ENCODE results near the gene SPTA1.

DNA sequence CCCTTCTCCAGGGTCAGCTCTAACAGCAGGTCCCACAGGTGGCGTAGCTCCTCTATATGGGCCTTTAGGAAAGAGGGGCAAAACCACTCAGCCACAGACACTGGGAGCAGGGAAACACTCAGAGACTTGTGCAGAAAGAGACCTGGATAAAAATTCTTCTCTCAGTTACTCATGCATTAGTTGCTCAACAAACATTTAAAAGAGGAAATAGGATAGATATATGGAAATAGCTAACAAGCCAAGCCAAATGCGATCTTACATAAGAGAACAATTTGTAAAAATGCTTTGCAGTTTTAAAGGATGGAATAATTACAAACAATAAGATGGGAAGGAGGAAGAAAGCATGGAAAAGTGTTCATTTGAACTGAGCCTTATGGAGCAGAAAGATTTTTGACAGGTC, 4.9 kb downstream of the SPTA1 start:
- TF ChIP-seq, protein P1, sequence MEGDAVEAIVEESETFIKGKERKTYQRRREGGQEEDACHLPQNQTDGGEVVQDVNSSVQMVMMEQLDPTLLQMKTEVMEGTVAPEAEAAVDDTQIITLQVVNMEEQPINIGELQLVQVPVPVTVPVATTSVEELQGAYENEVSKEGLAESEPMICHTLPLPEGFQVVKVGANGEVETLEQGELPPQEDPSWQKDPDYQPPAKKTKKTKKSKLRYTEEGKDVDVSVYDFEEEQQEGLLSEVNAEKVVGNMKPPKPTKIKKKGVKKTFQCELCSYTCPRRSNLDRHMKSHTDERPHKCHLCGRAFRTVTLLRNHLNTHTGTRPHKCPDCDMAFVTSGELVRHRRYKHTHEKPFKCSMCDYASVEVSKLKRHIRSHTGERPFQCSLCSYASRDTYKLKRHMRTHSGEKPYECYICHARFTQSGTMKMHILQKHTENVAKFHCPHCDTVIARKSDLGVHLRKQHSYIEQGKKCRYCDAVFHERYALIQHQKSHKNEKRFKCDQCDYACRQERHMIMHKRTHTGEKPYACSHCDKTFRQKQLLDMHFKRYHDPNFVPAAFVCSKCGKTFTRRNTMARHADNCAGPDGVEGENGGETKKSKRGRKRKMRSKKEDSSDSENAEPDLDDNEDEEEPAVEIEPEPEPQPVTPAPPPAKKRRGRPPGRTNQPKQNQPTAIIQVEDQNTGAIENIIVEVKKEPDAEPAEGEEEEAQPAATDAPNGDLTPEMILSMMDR (IDR thresholded peaks at IDR 0.05): no peak
- TF ChIP-seq POLR2A (IDR thresholded peaks at IDR 0.05): no peak

Data from lower leg skin (tissue), 3 donors.